Neural progenitor cell (in vitro differentiated cells): ENCODE data around the gene TCF23. TPM values are rescaled to one million over a fixed set of nuclear protein-coding genes. Genes with fewer than 3 reads are reported as not detected.

ENCODE experiments used
- DNase-seq: peaks from one replicate; pipeline ENCODE4 v3.0.0-alpha.2; 2016; ENCODE audit warnings: low spot score
- H2AFZ ChIP-seq: fragments of 200-600 bp; sonication (generic); replicated peaks from 2 replicates; pipeline ENCODE4 v1.6.1; 2016; ENCODE audit warnings: antibody characterized with exemption
- H3F3A ChIP-seq: fragments of 200-600 bp; sonication (generic); 2 replicates; pipeline ENCODE4 v1.6.1; 2016; ENCODE audit warnings: antibody characterized with exemption, low read depth
- H3K27ac ChIP-seq: fragments of 200-600 bp; sonication (generic); 2 replicates; pipeline ENCODE4 v1.5.1; 2016; ENCODE audit warnings: mild to moderate bottlenecking
- H3K27me3 ChIP-seq: fragments of 200-600 bp; sonication (generic); 2 replicates; pipeline ENCODE4 v1.6.1; 2016; ENCODE audit warnings: mild to moderate bottlenecking, moderate library complexity
- H3K36me3 ChIP-seq: fragments of 200-600 bp; sonication (generic); 2 replicates; pipeline ENCODE4 v1.5.1; 2016
- H3K4me1 ChIP-seq: fragments of 200-600 bp; sonication (generic); 2 replicates; pipeline ENCODE4 v1.6.1; 2016; ENCODE audit warnings: mixed run types
- H3K4me2 ChIP-seq: fragments of 200-600 bp; sonication (generic); 2 replicates; pipeline ENCODE4 v1.6.1; 2016
- H3K4me3 ChIP-seq: fragments of 200-600 bp; sonication (generic); 2 replicates; pipeline ENCODE4 v1.5.1; 2016
- H3K79me2 ChIP-seq: fragments of 200-600 bp; sonication (generic); 2 replicates; pipeline ENCODE4 v1.6.1; 2016; ENCODE audit warnings: low read depth
- H3K9ac ChIP-seq: fragments of 200-600 bp; sonication (generic); 2 replicates; pipeline ENCODE4 v1.6.1; 2016
- H3K9me3 ChIP-seq: fragments of 200-600 bp; sonication (generic); 2 replicates; pipeline ENCODE4 v1.5.1; 2016; ENCODE audit warnings: low read depth
- H4K20me1 ChIP-seq: fragments of 200-600 bp; sonication (generic); 2 replicates; pipeline ENCODE4 v1.6.1; 2016; ENCODE audit warnings: low read depth
- H3K27ac Mint-ChIP-seq: 3 replicates; pipeline ENCODE4 v1.8.0; 2021; ENCODE audit warnings: mixed read lengths
- H3K27me3 Mint-ChIP-seq: 2 replicates; pipeline ENCODE4 v1.8.0; 2022; ENCODE audit warnings: low read depth, mild to moderate bottlenecking, inconsistent platforms, moderate library complexity, mixed read lengths; ENCODE audit not compliant: insufficient read depth
- H3K36me3 Mint-ChIP-seq: 3 replicates; pipeline ENCODE4 v1.8.0; 2021; ENCODE audit warnings: mixed read lengths
- H3K4me1 Mint-ChIP-seq: 3 replicates; pipeline ENCODE4 v1.8.0; 2021; ENCODE audit warnings: mixed read lengths
- H3K4me3 Mint-ChIP-seq: 3 replicates; pipeline ENCODE4 v1.8.0; 2021; ENCODE audit warnings: mild to moderate bottlenecking, moderate library complexity, mixed read lengths
- H3K9me3 Mint-ChIP-seq: 3 replicates; pipeline ENCODE4 v1.8.0; 2020; ENCODE audit warnings: mixed read lengths
- CTCF ChIP-seq: fragments of 200-600 bp; sonication (generic); IDR thresholded peaks from 2 replicates; pipeline ENCODE4 v1.5.1; 2017; ENCODE audit warnings: antibody characterized with exemption, mild to moderate bottlenecking
- EZH2 ChIP-seq: fragments of 200-600 bp; sonication (generic); IDR thresholded peaks from 2 replicates; pipeline ENCODE4 v1.6.1; 2017; ENCODE audit warnings: antibody characterized with exemption, mild to moderate bottlenecking, moderate library complexity
- EZH2phosphoT487 ChIP-seq: fragments of 200-600 bp; sonication (generic); IDR thresholded peaks from 2 replicates; pipeline ENCODE4 v1.6.1; 2017; ENCODE audit warnings: antibody characterized with exemption
- total RNA-seq: library from RNA; depleted of rRNA; stranded (reverse); fragments of >200 nt; gene quantifications from 2 replicates; pipeline ENCODE4 v1.2.3, GENCODE V29; 2015; ENCODE audit warnings: low replicate concordance

TCF23 gene
- total RNA-seq, 1 donor from 2014 or later: not detected

GRCh38 chr2:27123302-27124150 lies 25.3 kb upstream of the TCF23 start, which contains the start of gene ABHD1:
Gene ABHD1, plus strand, starts transcription at chr2:27123815. Its CDS starts 134 bp downstream, at chr2:27123949.
- peak; percentile 11 for TF ChIP-seq CTCF
- TF ChIP-seq EZH2phosphoT487: no peak
- TF ChIP-seq EZH2: peak; percentile 12

GRCh38 chr2:27125104-27125503 lies 23.7 kb upstream of the TCF23 start:
- Histone ChIP-seq H4K20me1 (no peaks in the 10 kb centered on the region), H3F3A (peaks cover 5% of the 10 kb centered on the region), H3K79me2 (no peaks in the 10 kb centered on the region), H3K4me3 (no peak overlapping the region), H3K27me3 (peaks cover 47% of the 10 kb centered on the region), H3K9me3 (no peaks in the 10 kb centered on the region), H3K4me1 (peaks cover 3% of the 10 kb centered on the region), H3K27ac (no peak overlapping the region), H2AFZ (no peak overlapping the region), H3K9ac (no peak overlapping the region), H3K4me2 (no peak overlapping the region), H3K36me3 (no peaks in the 10 kb centered on the region)
- H3K27me3 Mint-ChIP-seq: peaks cover 34% of the 10 kb centered on the region
- no peak for TF ChIP-seq CTCF
- no peak for TF ChIP-seq EZH2
- TF ChIP-seq EZH2phosphoT487: no peak
- no peak for DNase-seq
- no peaks in the 10 kb centered on the region for H3K4me1 Mint-ChIP-seq
- H3K36me3 Mint-ChIP-seq: peaks cover 6% of the 10 kb centered on the region
- H3K27ac Mint-ChIP-seq: no peak overlapping the region
- peaks cover 3% of the 10 kb centered on the region for H3K9me3 Mint-ChIP-seq
- H3K4me3 Mint-ChIP-seq: peak overlapping the region; percentile 78

More at GRCh38 chr2:27123302-27124150, 25.3 kb upstream of the TCF23 start, which contains the start of gene ABHD1:
- Histone ChIP-seq H3K9me3 (no peaks in the 10 kb centered on the region), H3K36me3 (no peaks in the 10 kb centered on the region), H2AFZ (peak within 1 kb of the TSS; percentile 97), H3K4me2 (peak within 1 kb of the TSS; percentile 75), H4K20me1 (no peaks in the 10 kb centered on the region), H3K27ac (no peak within 1 kb of the TSS), H3K9ac (no peak within 1 kb of the TSS), H3K4me1 (peaks cover 3% of the 10 kb centered on the region), H3K79me2 (no peaks in the 10 kb centered on the region), H3F3A (peaks cover 6% of the 10 kb centered on the region), H3K4me3 (peak within 1 kb of the TSS; percentile 51), H3K27me3 (peaks cover 63% of the 10 kb centered on the region)
- Mint-ChIP-seq H3K36me3 (no peaks in the 10 kb centered on the region), H3K4me1 (peaks cover 5% of the 10 kb centered on the region), H3K27ac (no peak within 1 kb of the TSS), H3K4me3 (peak within 1 kb of the TSS; percentile 87), H3K27me3 (peaks cover 40% of the 10 kb centered on the region), H3K9me3 (peaks cover 6% of the 10 kb centered on the region)
- peak; percentile 79 for DNase-seq

- no peaks in the 10 kb centered on the region for H4K20me1 ChIP-seq
- no peaks in the 10 kb centered on the region for H3K4me1 Mint-ChIP-seq
- peaks cover 35% of the 10 kb centered on the region for H3K27me3 ChIP-seq
- H3K4me1 ChIP-seq: peaks cover 3% of the 10 kb centered on the region
- H3K79me2 ChIP-seq: no peaks in the 10 kb centered on the region
- H3K4me2 ChIP-seq: no peak overlapping the region
- no peak for TF ChIP-seq CTCF
- no peak for TF ChIP-seq EZH2phosphoT487
- no peak for TF ChIP-seq EZH2
- no peak overlapping the region for H2AFZ ChIP-seq
- no peaks in the 10 kb centered on the region for H3K9me3 ChIP-seq
- no peak for DNase-seq
- peaks cover 5% of the 10 kb centered on the region for H3F3A ChIP-seq
- no peaks in the 10 kb centered on the region for H3K9me3 Mint-ChIP-seq
- no peak overlapping the region for H3K9ac ChIP-seq
- H3K4me3 ChIP-seq: no peak overlapping the region
- no peak overlapping the region for H3K4me3 Mint-ChIP-seq
- H3K27ac ChIP-seq: no peak overlapping the region
- H3K27me3 Mint-ChIP-seq: peaks cover 29% of the 10 kb centered on the region
- H3K36me3 ChIP-seq: no peaks in the 10 kb centered on the region
- peaks cover 12% of the 10 kb centered on the region for H3K36me3 Mint-ChIP-seq
- peak overlapping the region; percentile 66 for H3K27ac Mint-ChIP-seq
Measured at GRCh38 chr2:27126252-27126710, 22.5 kb upstream of the TCF23 start.
